ENCODE results near the gene PLB1. TPM values are rescaled to one million over a fixed set of nuclear protein-coding genes. Genes with fewer than 3 reads are reported as not detected.

The PLB1 gene
- total RNA-seq, 2 donors from 2014 or later, result 2.1 to 3.0 TPM

- H3K27ac ChIP-seq, result peak overlapping the region; percentile 79 to 81
- no peak overlapping the region for H3K4me3 ChIP-seq
- no peak for DNase-seq (ENCODE audit: low spot score)
- H3K4me1 ChIP-seq, result peaks cover 0 to 43% of the 10 kb centered on the region in 2 donors
- no peaks in the 10 kb centered on the region for H3K36me3 ChIP-seq
- TF ChIP-seq CTCF (IDR thresholded peaks at IDR 0.05), result no peak
- no peaks in the 10 kb centered on the region for H3K27me3 ChIP-seq
- no peaks in the 10 kb centered on the region for H3K9me3 ChIP-seq
These were observed 188.4 kb downstream of the PLB1 start for GRCh38 chr2:28684142-28684858.

DNA sequence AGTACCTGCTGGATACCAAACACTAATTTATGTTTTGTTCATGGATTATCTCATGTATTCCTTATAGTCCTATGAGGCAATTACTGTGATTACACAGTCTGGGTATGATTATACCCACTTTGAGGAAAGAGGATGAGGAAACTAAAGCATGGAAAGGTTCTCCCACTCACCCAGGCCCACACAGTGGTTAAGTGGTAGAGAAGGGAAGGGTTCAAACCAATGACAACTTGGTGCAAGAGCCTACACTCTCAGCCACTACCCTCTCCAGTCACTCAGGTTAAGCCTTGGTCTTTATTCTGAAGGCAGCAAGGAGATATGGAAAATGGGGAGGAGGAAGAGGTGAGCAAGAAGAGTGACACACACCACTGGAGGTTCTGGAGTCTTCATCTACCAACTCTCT is 191.3 kb downstream of the PLB1 start:
- no peak for TF ChIP-seq CTCF (IDR thresholded peaks at IDR 0.05)

GRCh38 chr2:28687640-28688385 is 192.0 kb downstream of the PLB1 start:
- Histone ChIP-seq H3K9me3 (no peaks in the 10 kb centered on the region), H3K27me3 (no peaks in the 10 kb centered on the region), H3K4me3 (no peak overlapping the region), H3K27ac (no peak overlapping the region), H3K36me3 (no peaks in the 10 kb centered on the region), H3K4me1 (peaks cover 0 to 34% of the 10 kb centered on the region in 2 donors)
- DNase-seq (ENCODE audit: low spot score), result no peak
- TF ChIP-seq CTCF (IDR thresholded peaks at IDR 0.05), result no peak

More for the DNA sequence above, 191.3 kb downstream of the PLB1 start:
- Histone ChIP-seq H3K4me1 (peaks cover 0 to 35% of the 10 kb centered on the region in 2 donors), H3K36me3 (no peaks in the 10 kb centered on the region), H3K4me3 (no peak overlapping the region), H3K27ac (no peak overlapping the region), H3K27me3 (no peaks in the 10 kb centered on the region), H3K9me3 (no peaks in the 10 kb centered on the region)
- no peak for DNase-seq (ENCODE audit: low spot score)

GRCh38 chr2:28688818-28689217 is 193.0 kb downstream of the PLB1 start:
- H3K4me3 ChIP-seq, result no peak overlapping the region
- no peaks in the 10 kb centered on the region for H3K9me3 ChIP-seq
- H3K36me3 ChIP-seq, result no peaks in the 10 kb centered on the region
- TF ChIP-seq CTCF (IDR thresholded peaks at IDR 0.05), result no peak
- H3K27me3 ChIP-seq, result no peaks in the 10 kb centered on the region
- H3K4me1 ChIP-seq, result peaks cover 0 to 24% of the 10 kb centered on the region in 2 donors
- no peak for DNase-seq (ENCODE audit: low spot score)
- H3K27ac ChIP-seq, result no peak overlapping the region

- Histone ChIP-seq H3K36me3 (no peaks in the 10 kb centered on the region), H3K27ac (no peak overlapping the region), H3K4me1 (peaks cover 0 to 14% of the 10 kb centered on the region in 2 donors), H3K9me3 (no peaks in the 10 kb centered on the region), H3K4me3 (no peak overlapping the region), H3K27me3 (no peaks in the 10 kb centered on the region)
- DNase-seq (ENCODE audit: low spot score), result no peak
- no peak for TF ChIP-seq CTCF (IDR thresholded peaks at IDR 0.05)
These were observed 193.9 kb downstream of the PLB1 start for GRCh38 chr2:28689771-28690170.

Data from right atrium auricular region (tissue), 2 donors.